Thymus (tissue), 11 donors: ENCODE measurements around the gene PFKFB2. TPM values are rescaled to one million over a fixed set of nuclear protein-coding genes. Genes with fewer than 3 reads are reported as not detected.
"Not testable (repeated sequence)": the region's sequence is repeated elsewhere in the genome, so short reads cannot be mapped to it uniquely, and the experiment has no call there.

ENCODE experiments used
- DNase-seq, 9 donors: peaks; one replicate each; pipeline ENCODE4 v3.0.0-alpha.2; 2013; ENCODE audit warnings: low spot score in 9 of 9, low read depth in 6 of 9, missing footprints in 1 of 9
- H3K27ac ChIP-seq, 2 donors: one replicate each; pipeline ENCODE4 v1.5.1; 2013; ENCODE audit warnings: control low read depth in 1 of 2, low read depth in 1 of 2, low read length in 1 of 2, mild to moderate bottlenecking in 1 of 2, moderate library complexity in 1 of 2
- H3K27me3 ChIP-seq, 2 donors: one replicate each; pipeline ENCODE4 v1.5.1; 2013; ENCODE audit warnings: low read length in 1 of 2; ENCODE audit not compliant: control insufficient read depth in 2 of 2, insufficient read depth in 1 of 2
- H3K36me3 ChIP-seq, 2 donors: one replicate each; pipeline ENCODE4 v1.5.1; 2013; ENCODE audit warnings: low read length in 1 of 2, mild to moderate bottlenecking in 1 of 2, moderate library complexity in 1 of 2; ENCODE audit not compliant: control insufficient read depth in 2 of 2, insufficient read depth in 2 of 2
- H3K4me1 ChIP-seq, 2 donors: one replicate each; pipeline ENCODE4 v1.5.1; 2013; ENCODE audit warnings: low read length in 2 of 2; ENCODE audit not compliant: control insufficient read depth in 2 of 2, insufficient read depth in 2 of 2
- H3K4me3 ChIP-seq, 2 donors: one replicate each; pipeline ENCODE4 v1.5.1; 2013; ENCODE audit warnings: low read length in 2 of 2, control low read depth in 1 of 2, mild to moderate bottlenecking in 1 of 2
- H3K9me3 ChIP-seq, 2 donors: one replicate each; pipeline ENCODE4 v1.5.1; 2013; ENCODE audit warnings: low read length in 1 of 2, mild to moderate bottlenecking in 1 of 2; ENCODE audit not compliant: control insufficient read depth in 2 of 2, insufficient read depth in 1 of 2
- WGBS: extraction: QIAGEN DNeasy Blood & Tissue Kit; methylation state at CpG from one replicate; pipeline ENCODE4 v1.1.7; 2013; 5-methylcytosine and 5-hydroxymethylcytosine counted together
- polyA plus RNA-seq: library from polyadenylated mRNA; stranded (reverse); fragments of 200-250 nt; gene quantifications from one replicate; pipeline ENCODE4 v1.2.3, GENCODE V29; 2013
- total RNA-seq: library from RNA; stranded (reverse); fragments of 120-200 nt; gene quantifications from one replicate; pipeline ENCODE4 v1.2.4, GENCODE V29; 2013
- donor health status: healthy.

PFKFB2 gene
- total and polyA plus RNA-seq, 2 donors: 6.7 to 31.0 TPM

DNA sequence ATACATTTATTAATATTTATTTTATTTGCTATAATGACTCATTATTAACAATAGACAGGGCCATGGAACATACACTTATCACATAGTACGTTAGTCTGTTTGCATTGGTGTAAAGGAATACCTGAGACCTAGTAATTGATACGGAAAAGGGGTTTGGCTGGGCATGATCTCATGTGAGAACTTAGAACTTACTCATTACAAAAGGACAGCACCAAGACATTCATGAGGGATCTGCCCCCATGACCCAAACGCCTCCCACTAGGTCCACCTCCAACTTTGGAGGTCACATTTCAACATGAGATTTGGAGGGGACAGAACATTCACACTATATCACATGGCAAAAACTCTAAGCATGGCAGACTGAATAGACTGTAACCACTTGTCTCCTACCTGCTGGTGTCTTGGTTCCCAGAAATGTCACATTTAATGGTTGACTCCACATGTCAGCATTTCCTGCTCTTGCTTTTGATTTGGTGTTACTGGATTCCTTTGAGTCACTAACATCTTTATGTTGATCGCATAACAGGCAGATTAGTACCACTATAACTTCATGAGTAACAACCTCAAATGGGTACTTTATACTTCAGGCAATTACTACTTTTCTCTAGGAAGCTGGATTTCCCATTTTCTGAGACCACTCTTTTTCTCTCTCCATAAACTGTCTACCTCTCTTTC is 17.1 kb upstream of the PFKFB2 start:
- WGBS: 84% methylated on average over 4 of the region's 4 CpGs
- DNase-seq: no peak
- H3K36me3 ChIP-seq: no peaks in the 10 kb centered on the region
- H3K27me3 ChIP-seq: no peaks in the 10 kb centered on the region
- H3K27ac ChIP-seq: no peak overlapping the region
- H3K4me3 ChIP-seq: no peak overlapping the region
- H3K4me1 ChIP-seq: no peaks in the 10 kb centered on the region
- no peaks in the 10 kb centered on the region for H3K9me3 ChIP-seq

DNA sequence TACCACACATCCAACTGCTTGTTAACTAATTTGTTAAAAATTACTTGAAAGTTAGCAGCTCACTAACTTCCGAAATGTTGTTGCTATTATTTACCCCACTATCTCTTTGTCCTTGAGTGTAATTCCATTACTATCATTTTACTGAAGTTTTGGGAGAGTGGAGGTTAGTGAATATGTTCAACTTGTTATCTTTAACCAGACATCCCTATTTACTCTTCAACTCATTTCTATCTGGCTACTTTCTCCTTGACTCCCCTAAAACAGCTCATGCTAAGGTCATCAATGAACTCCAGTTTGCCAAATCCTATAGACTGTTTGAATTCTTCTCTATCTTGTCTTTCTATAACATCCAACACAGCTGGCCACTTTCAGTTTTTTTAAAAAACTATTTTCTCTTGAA is 16.2 kb upstream of the PFKFB2 start:
- Histone ChIP-seq H3K36me3 (no peaks in the 10 kb centered on the region), H3K27ac (no peak overlapping the region), H3K9me3 (no peaks in the 10 kb centered on the region), H3K4me3 (no peak overlapping the region), H3K4me1 (no peaks in the 10 kb centered on the region), H3K27me3 (no peaks in the 10 kb centered on the region)
- 100% methylated on average over 1 of the region's 1 CpG for WGBS
- no peak for DNase-seq

DNA sequence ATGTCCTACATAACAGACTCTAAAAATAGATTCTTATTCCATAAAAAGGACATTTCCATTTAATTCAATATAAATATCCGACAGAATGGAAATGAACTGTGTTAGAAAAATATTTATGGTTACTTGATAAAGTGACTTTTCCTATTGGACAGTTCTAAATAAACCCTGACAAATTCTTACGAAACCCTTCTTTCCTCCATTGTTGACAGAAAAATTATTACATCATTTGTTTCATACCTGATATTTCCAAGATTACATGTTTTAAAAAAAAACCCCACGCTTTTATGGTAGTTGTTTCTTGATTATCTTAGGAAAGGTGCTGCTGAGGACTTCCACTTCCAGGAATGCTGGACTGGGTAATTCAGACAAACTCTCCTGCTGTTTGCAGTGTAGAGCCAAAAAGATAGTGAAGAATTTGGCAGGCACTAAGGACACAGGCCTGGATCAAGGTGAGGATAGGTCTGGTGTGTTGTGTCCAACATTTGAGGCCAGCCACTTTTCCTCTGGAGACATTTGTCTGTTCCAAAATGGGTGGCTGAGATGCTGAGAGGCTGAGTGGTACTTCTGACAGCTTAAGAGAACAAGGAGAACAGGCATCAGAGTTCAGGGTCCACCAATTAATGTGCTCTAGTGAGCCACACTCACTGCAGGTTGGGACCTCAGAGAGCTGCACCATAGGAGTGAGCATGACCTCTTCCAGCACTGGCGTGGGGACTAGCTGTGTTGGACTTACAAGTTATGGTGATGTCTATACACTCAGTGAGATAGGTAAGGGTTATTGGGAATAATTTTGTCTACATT is 13.5 kb upstream of the PFKFB2 start:
- no peak for DNase-seq
- no peak overlapping the region for H3K27ac ChIP-seq
- H3K36me3 ChIP-seq: peaks cover 0 to 4% of the 10 kb centered on the region in 2 donors
- no peaks in the 10 kb centered on the region for H3K4me1 ChIP-seq
- H3K4me3 ChIP-seq: no peak overlapping the region
- no peaks in the 10 kb centered on the region for H3K9me3 ChIP-seq
- no peaks in the 10 kb centered on the region for H3K27me3 ChIP-seq
- 98% methylated on average over 4 of the region's 4 CpGs for WGBS

DNA sequence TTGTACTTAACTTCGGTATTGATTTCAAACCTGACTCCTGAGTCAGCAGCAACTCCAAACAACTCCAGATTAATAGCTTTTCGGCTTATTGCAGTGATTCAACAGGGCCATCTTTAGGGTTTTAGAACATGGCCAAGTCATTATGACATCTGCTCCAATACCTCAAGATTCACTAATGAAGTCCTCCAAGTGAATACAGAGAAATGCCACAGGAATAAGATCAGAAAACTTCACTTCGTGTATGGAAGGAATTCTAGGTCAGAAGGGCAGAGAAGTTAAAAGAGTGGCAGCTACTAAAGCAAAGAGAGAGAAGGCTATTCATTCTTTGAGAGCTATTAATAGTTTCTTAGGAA is 12.9 kb upstream of the PFKFB2 start:
- no peaks in the 10 kb centered on the region for H3K9me3 ChIP-seq
- no peaks in the 10 kb centered on the region for H3K4me1 ChIP-seq
- H3K4me3 ChIP-seq: no peak overlapping the region
- H3K27ac ChIP-seq: no peak overlapping the region
- no peak for DNase-seq
- no peaks in the 10 kb centered on the region for H3K27me3 ChIP-seq
- peaks cover 0 to 4% of the 10 kb centered on the region in 2 donors for H3K36me3 ChIP-seq
- WGBS: 94% methylated on average over 3 of the region's 3 CpGs

- not testable (repeated sequence) for H3K4me3 ChIP-seq, H3K27me3 ChIP-seq, H3K4me1 ChIP-seq, H3K27ac ChIP-seq, H3K9me3 ChIP-seq, DNase-seq, H3K36me3 ChIP-seq
- WGBS: 94% methylated on average over 2 of the region's 2 CpGs
Observed at GRCh38 chr1:207041397-207041796, 11.7 kb upstream of the PFKFB2 start.

- Histone ChIP-seq H3K27me3 (no peaks in the 10 kb centered on the region), H3K4me3 (no peak overlapping the region), H3K9me3 (no peaks in the 10 kb centered on the region), H3K4me1 (peaks cover 0 to 3% of the 10 kb centered on the region in 2 donors), H3K27ac (no peak overlapping the region), H3K36me3 (peaks cover 4 to 29% of the 10 kb centered on the region in 2 donors)
- no peak for DNase-seq
- 96% methylated on average over 2 of the region's 2 CpGs for WGBS
Observed at GRCh38 chr1:207045453-207045852, 7.6 kb upstream of the PFKFB2 start.

DNA sequence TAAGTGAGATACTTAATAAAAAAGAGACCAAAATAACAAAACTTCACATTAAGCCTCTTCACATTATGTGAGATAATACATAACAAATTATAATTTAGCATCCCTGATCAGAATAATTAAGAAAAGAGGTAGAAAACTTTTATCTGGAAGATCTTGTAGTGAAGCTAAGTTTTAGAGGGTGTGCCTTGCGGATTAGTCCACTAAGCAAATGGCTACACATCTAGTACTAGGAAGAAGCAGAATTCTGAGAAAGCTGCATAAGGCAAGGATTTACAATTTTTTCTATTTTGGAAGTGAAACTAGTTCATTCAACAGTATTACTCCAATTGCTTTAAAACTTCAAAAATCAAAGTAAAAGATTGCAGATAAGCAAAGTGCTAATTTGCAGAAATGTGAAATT is 5.6 kb upstream of the PFKFB2 start:
- Histone ChIP-seq H3K27me3 (no peaks in the 10 kb centered on the region), H3K27ac (no peak overlapping the region), H3K36me3 (peaks cover 4 to 29% of the 10 kb centered on the region in 2 donors), H3K9me3 (no peaks in the 10 kb centered on the region), H3K4me1 (peaks cover 10 to 18% of the 10 kb centered on the region in 2 donors), H3K4me3 (no peak overlapping the region)
- 100% methylated on average over 1 of the region's 1 CpG for WGBS
- DNase-seq: no peak

- 89% methylated on average over 6 of the region's 6 CpGs for WGBS
- peak overlapping the region in 1 of 2 donors; percentile 6 for H3K4me3 ChIP-seq
- H3K27ac ChIP-seq: no peak overlapping the region
- peaks cover 4 to 29% of the 10 kb centered on the region in 2 donors for H3K36me3 ChIP-seq
- no peaks in the 10 kb centered on the region for H3K9me3 ChIP-seq
- no peak for DNase-seq
- peaks cover 0 to under 1% of the 10 kb centered on the region in 2 donors for H3K27me3 ChIP-seq
- H3K4me1 ChIP-seq: peaks cover 10 to 21% of the 10 kb centered on the region in 2 donors
Observed at GRCh38 chr1:207048041-207048440, 5.0 kb upstream of the PFKFB2 start.

- Histone ChIP-seq H3K9me3 (no peaks in the 10 kb centered on the region), H3K27ac (no peak overlapping the region), H3K4me1 (peaks cover 10 to 28% of the 10 kb centered on the region in 2 donors), H3K36me3 (peaks cover 4 to 25% of the 10 kb centered on the region in 2 donors), H3K27me3 (peaks cover 0 to 6% of the 10 kb centered on the region in 2 donors), H3K4me3 (no peak overlapping the region)
- WGBS: 95% methylated on average over 4 of the region's 4 CpGs
- no peak for DNase-seq
Observed at GRCh38 chr1:207049054-207049453, 4.0 kb upstream of the PFKFB2 start.
